SIG-M5 treated with dmso at 0.1 percent for 504 hours (cell line): ENCODE measurements around the gene SBSN.
"Not testable (repeated sequence)": the region's sequence is repeated elsewhere in the genome, so short reads cannot be mapped to it uniquely, and the experiment has no call there.

Experiments used
- DNase-seq: peaks from one replicate; lab custom pipeline; 2025; ENCODE audit not compliant: unreplicated experiment; lab: John Stamatoyannopoulos, UW

Gene SBSN

DNA sequence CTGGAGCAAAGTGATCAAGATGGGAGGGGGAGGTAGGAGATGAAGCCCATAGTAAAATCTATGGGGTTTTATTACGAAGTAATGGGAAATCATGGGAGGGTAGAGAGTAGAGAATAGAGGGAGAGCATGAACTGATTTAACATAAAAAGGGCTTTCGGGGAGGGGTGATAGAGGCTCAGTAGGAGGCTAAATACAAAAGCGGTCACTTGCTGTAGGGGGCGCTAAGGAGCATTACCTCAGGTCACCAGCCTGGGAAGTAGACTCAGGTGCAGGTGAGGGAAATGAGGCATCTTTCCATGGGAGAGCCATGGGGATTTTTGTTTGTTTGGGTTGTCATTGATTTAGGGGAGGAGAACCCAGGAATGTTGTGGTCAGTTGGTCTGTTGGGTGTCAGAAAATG lies 52.0 kb downstream of the SBSN start:
- DNase-seq: no peak

DNA sequence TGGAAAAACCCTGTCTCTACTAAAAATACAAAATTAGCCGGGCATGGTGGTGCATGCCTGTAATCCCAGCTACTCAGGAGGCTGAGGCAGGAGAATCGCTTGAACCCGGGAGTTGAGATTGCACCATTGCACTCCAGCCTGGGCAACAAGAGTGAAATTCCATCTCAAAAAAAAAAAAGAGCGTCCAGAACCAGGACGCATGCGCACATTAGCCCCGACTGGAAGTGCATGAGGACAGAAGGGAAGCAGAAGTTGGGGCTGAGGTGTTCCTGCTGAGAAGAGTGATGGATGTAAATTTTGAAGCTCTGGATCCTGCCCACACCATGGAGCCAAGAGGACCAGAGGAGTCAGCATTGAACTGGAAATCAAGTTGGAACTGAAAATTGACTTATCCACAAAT lies 53.5 kb downstream of the SBSN start:
- DNase-seq: not testable (repeated sequence)

DNA sequence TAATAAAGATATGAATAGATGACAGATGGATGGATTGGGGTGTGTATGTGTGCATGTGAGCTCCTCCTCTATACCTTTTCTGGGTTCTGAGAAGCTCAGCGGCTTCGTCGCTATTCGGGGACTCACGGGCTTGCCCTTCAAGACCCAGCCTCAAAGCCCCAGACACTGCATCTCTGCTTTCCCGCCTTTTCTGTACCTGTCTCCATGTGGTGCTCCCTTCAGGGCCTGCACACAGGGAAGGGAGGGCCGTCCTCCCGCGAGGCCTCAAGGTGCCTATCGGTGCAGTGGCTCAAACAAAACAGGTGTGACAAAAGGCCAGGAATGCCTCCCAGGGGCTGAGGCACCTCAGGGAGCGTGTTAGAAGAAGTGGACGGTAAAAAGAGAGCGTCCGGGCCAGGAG lies 54.0 kb downstream of the SBSN start:
- DNase-seq: no peak
